ENCODE results near the gene ALDH3B1. TPM values are rescaled to one million over a fixed set of nuclear protein-coding genes. Genes with fewer than 3 reads are reported as not detected.

Gene ALDH3B1
- polyA plus RNA-seq, 3 donors = 79.8 to 89.1 (median 86.7) TPM

- peaks cover 16 to 17% of the 10 kb centered on the region in 2 donors for H3K4me1 ChIP-seq (ENCODE audit: control insufficient read depth in 1 of 2, insufficient read depth in 2 of 2, low read length in 2 of 2)
- peaks cover 62 to 67% of the 10 kb centered on the region in 2 donors for H3K36me3 ChIP-seq (replicated peaks in 1 of 2; ENCODE audit: control insufficient read depth in 1 of 2, insufficient read depth in 2 of 2, low read length in 2 of 2)
- Mint-ChIP-seq H3K27ac (peak overlapping the region in 4 of 7 donors; percentile 5 to 69 (median 57)), H3K27me3 (ENCODE audit: low read depth in 3 of 3) (peaks cover 0 to 1% (median 0%) of the 10 kb centered on the region in 3 donors), H3K36me3 (peaks cover 56 to 67% of the 10 kb centered on the region in 2 donors), H3K4me3 (no peak overlapping the region), H3K4me1 (peaks cover 22% of the 10 kb centered on the region), H3K9me3 (no peaks in the 10 kb centered on the region)
- no peak overlapping the region for H3K4me3 ChIP-seq (replicated peaks in 1 of 3; ENCODE audit: low read depth in 2 of 3, low read length in 3 of 3)
- intact Hi-C loops (cut with micrococcal nuclease) = no loop called here
- H3K9me3 ChIP-seq (replicated peaks in 1 of 2; ENCODE audit: control insufficient read depth in 1 of 2, insufficient read depth in 1 of 2, low read length in 2 of 2) = no peaks in the 10 kb centered on the region
- H4K20me1 ChIP-seq (ENCODE audit: insufficient read depth, low read length) = peaks cover 29% of the 10 kb centered on the region
- H3K27ac ChIP-seq (ENCODE audit: low read depth in 1 of 2, low read length in 2 of 2) = no peak overlapping the region
- peaks cover 9% of the 10 kb centered on the region for H3K79me2 ChIP-seq (ENCODE audit: insufficient read depth, low read length)
- H3K4me2 ChIP-seq (replicated peaks; ENCODE audit: extremely low read depth, low read length, poor library complexity, severe bottlenecking) = no peak overlapping the region
- TF ChIP-seq, protein P1, sequence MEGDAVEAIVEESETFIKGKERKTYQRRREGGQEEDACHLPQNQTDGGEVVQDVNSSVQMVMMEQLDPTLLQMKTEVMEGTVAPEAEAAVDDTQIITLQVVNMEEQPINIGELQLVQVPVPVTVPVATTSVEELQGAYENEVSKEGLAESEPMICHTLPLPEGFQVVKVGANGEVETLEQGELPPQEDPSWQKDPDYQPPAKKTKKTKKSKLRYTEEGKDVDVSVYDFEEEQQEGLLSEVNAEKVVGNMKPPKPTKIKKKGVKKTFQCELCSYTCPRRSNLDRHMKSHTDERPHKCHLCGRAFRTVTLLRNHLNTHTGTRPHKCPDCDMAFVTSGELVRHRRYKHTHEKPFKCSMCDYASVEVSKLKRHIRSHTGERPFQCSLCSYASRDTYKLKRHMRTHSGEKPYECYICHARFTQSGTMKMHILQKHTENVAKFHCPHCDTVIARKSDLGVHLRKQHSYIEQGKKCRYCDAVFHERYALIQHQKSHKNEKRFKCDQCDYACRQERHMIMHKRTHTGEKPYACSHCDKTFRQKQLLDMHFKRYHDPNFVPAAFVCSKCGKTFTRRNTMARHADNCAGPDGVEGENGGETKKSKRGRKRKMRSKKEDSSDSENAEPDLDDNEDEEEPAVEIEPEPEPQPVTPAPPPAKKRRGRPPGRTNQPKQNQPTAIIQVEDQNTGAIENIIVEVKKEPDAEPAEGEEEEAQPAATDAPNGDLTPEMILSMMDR (IDR thresholded peaks at IDR 0.05) = no peak
- 96% methylated on average over 15 of the region's 18 CpGs for WGBS (ENCODE audit: insufficient coverage)
- H2AFZ ChIP-seq (ENCODE audit: insufficient read depth, low read depth, low read length, poor library complexity, severe bottlenecking) = no peak overlapping the region
- DNase-seq = no peak
- H3K9ac ChIP-seq (ENCODE audit: insufficient read depth, low read length, poor library complexity, severe bottlenecking) = no peak overlapping the region
- no peaks in the 10 kb centered on the region for H3K27me3 ChIP-seq (ENCODE audit: control insufficient read depth in 2 of 2, insufficient read depth in 2 of 2, low read length in 2 of 2)
These were observed 16.4 kb downstream of the ALDH3B1 start for GRCh38 chr11:68026391-68027105.

- Mint-ChIP-seq H3K27ac (no peak overlapping the region), H3K27me3 (ENCODE audit: low read depth in 3 of 3) (peaks cover 0 to 1% (median 0%) of the 10 kb centered on the region in 3 donors), H3K4me3 (no peak overlapping the region), H3K4me1 (peaks cover 25% of the 10 kb centered on the region), H3K9me3 (no peaks in the 10 kb centered on the region), H3K36me3 (peaks cover 46 to 56% of the 10 kb centered on the region in 2 donors)
- no peaks in the 10 kb centered on the region for H3K9me3 ChIP-seq (replicated peaks in 1 of 2; ENCODE audit: control insufficient read depth in 1 of 2, insufficient read depth in 1 of 2, low read length in 2 of 2)
- H3K9ac ChIP-seq (ENCODE audit: insufficient read depth, low read length, poor library complexity, severe bottlenecking) = no peak overlapping the region
- no peaks in the 10 kb centered on the region for H3K27me3 ChIP-seq (ENCODE audit: control insufficient read depth in 2 of 2, insufficient read depth in 2 of 2, low read length in 2 of 2)
- intact Hi-C loops (cut with micrococcal nuclease) = no loop called here
- no peak overlapping the region for H2AFZ ChIP-seq (ENCODE audit: insufficient read depth, low read depth, low read length, poor library complexity, severe bottlenecking)
- no peak overlapping the region for H3K4me3 ChIP-seq (replicated peaks in 1 of 3; ENCODE audit: low read depth in 2 of 3, low read length in 3 of 3)
- peaks cover 18 to 23% of the 10 kb centered on the region in 2 donors for H3K4me1 ChIP-seq (ENCODE audit: control insufficient read depth in 1 of 2, insufficient read depth in 2 of 2, low read length in 2 of 2)
- peaks cover 53 to 56% of the 10 kb centered on the region in 2 donors for H3K36me3 ChIP-seq (replicated peaks in 1 of 2; ENCODE audit: control insufficient read depth in 1 of 2, insufficient read depth in 2 of 2, low read length in 2 of 2)
- TF ChIP-seq, protein P1 (IDR thresholded peaks at IDR 0.05) = no peak
- no peak overlapping the region for H3K4me2 ChIP-seq (replicated peaks; ENCODE audit: extremely low read depth, low read length, poor library complexity, severe bottlenecking)
- 95% methylated on average over 21 of the region's 21 CpGs for WGBS (ENCODE audit: insufficient coverage)
- H4K20me1 ChIP-seq (ENCODE audit: insufficient read depth, low read length) = peaks cover 22% of the 10 kb centered on the region
- DNase-seq = no peak
- peaks cover 20% of the 10 kb centered on the region for H3K79me2 ChIP-seq (ENCODE audit: insufficient read depth, low read length)
- H3K27ac ChIP-seq (ENCODE audit: low read depth in 1 of 2, low read length in 2 of 2) = no peak overlapping the region
These were observed 17.5 kb downstream of the ALDH3B1 start for GRCh38 chr11:68027667-68028066.

Measured in CD14-positive monocyte (primary cell).